H1 (cell line): ENCODE data around the gene PTBP1. TPM values are rescaled to one million over a fixed set of nuclear protein-coding genes. Genes with fewer than 3 reads are reported as not detected.

ENCODE experiments used
- CTCF ChIA-PET: fragments of 300-600 bp; sonication (Branson Sonifier 250); formaldehyde crosslinking; loops from one replicate; lab custom pipeline; 2021; ENCODE audit not compliant: partially characterized antibody; lab: Charles Lee
- POLR2A ChIA-PET: fragments of 300-600 bp; sonication (Branson Sonifier 250); formaldehyde crosslinking; loops from one replicate; lab custom pipeline; 2021; ENCODE audit warnings: inconsistent platforms; ENCODE audit not compliant: partially characterized antibody; lab: Charles Lee
- DNase-seq, 2 experiments: peaks; one replicate each; pipeline versions ENCODE4 v3.0.0 to v3.0.0-alpha.2; 2010 to 2022; ENCODE audit warnings: low spot score in 2 of 2, low read depth in 1 of 2, mixed read lengths in 1 of 2
- FAIRE-seq: peaks from 2 replicates; lab custom pipeline; 2011; peaks lifted over from hg19 to GRCh38; lab: Jason Lieb, UNC
- H2AFZ ChIP-seq: 2 replicates; pipeline ENCODE4 v1.8.1; 2012; ENCODE audit warnings: low read length, inconsistent platforms
- H2AK5ac ChIP-seq: 2 replicates; pipeline ENCODE4 v1.6.1; 2013; ENCODE audit warnings: low read depth, low read length
- H2BK120ac ChIP-seq: replicated peaks from 2 replicates; pipeline ENCODE3; 2013; ENCODE audit warnings: low read depth, low read length, inconsistent platforms
- H2BK12ac ChIP-seq: 2 replicates; pipeline ENCODE4 v1.6.1; 2013; ENCODE audit warnings: low read depth, low read length
- H2BK15ac ChIP-seq: 2 replicates; pipeline ENCODE4 v1.6.1; 2013; ENCODE audit warnings: low read length
- H2BK20ac ChIP-seq: 2 replicates; pipeline ENCODE4 v1.6.1; 2013; ENCODE audit warnings: low read length
- H2BK5ac ChIP-seq: 2 replicates; pipeline ENCODE4 v1.6.1; 2013; ENCODE audit warnings: low read depth, low read length
- H3K14ac ChIP-seq: 2 replicates; pipeline ENCODE4 v1.6.1; 2013; ENCODE audit warnings: inconsistent platforms; ENCODE audit not compliant: insufficient read length
- H3K18ac ChIP-seq: 2 replicates; pipeline ENCODE4 v1.6.1; 2013; ENCODE audit warnings: low read length; ENCODE audit errors: extremely low read depth
- H3K23ac ChIP-seq: 2 replicates; pipeline ENCODE4 v1.6.1; 2013; ENCODE audit warnings: inconsistent platforms; ENCODE audit not compliant: insufficient read length
- H3K23me2 ChIP-seq: 2 replicates; pipeline ENCODE4 v1.6.1; 2013; ENCODE audit warnings: low read depth, low read length
- H3K27ac ChIP-seq: 2 replicates; pipeline ENCODE4 v1.6.1; 2011; ENCODE audit warnings: low read depth, low read length, inconsistent platforms
- H3K27me3 ChIP-seq, 4 experiments: replicated peaks in 1 of 4; 1 replicate in 1 of 4; 2 replicates in 3 of 4; pipeline versions ENCODE4 v1.6.1 to v1.8.1; 2011 to 2013; ENCODE audit warnings: low read length in 3 of 4, mild to moderate bottlenecking in 3 of 4, inconsistent platforms in 2 of 4, mixed read lengths in 2 of 4, moderate library complexity in 1 of 4; ENCODE audit not compliant: control insufficient read depth in 3 of 4, insufficient read depth in 3 of 4; ENCODE audit errors: extremely low read depth in 1 of 4
- H3K36me3 ChIP-seq, 4 experiments: 2 replicates each; pipeline versions ENCODE4 v1.6.1 to v1.8.1; 2011 to 2013; ENCODE audit warnings: mild to moderate bottlenecking in 4 of 4, low read length in 3 of 4, moderate library complexity in 2 of 4, control low read depth in 1 of 4, inconsistent platforms in 1 of 4; ENCODE audit not compliant: insufficient read depth in 4 of 4, control insufficient read depth in 2 of 4
- H3K4ac ChIP-seq: replicated peaks from 2 replicates; pipeline ENCODE3; 2013; ENCODE audit warnings: low read length, low read depth, mixed read lengths, inconsistent platforms; ENCODE audit not compliant: insufficient read length
- H3K4me1 ChIP-seq, 4 experiments: replicated peaks in 1 of 4; 1 replicate in 1 of 4; 2 replicates in 3 of 4; pipeline versions ENCODE4 v1.6.1 to v1.8.1; 2011 to 2013; ENCODE audit warnings: low read length in 3 of 4, inconsistent platforms in 2 of 4, mixed read lengths in 1 of 4; ENCODE audit not compliant: insufficient read depth in 4 of 4, control insufficient read depth in 3 of 4
- H3K4me2 ChIP-seq, 2 experiments: 2 replicates each; pipeline versions ENCODE4 v1.6.1 to v1.8.1; 2011 to 2013; ENCODE audit warnings: low read depth in 2 of 2, low read length in 2 of 2, control low read depth in 1 of 2, inconsistent platforms in 1 of 2, mild to moderate bottlenecking in 1 of 2; ENCODE audit not compliant: insufficient read depth in 1 of 2
- H3K4me3 ChIP-seq, 4 experiments: fragments of 200-600, 300-600 bp in 1 of 4; sonication (generic), shearing (Covaris generic), sonication (Bioruptor Twin) in 1 of 4; 2 replicates each; pipeline versions ENCODE4 v1.5.1 to v1.8.1; 2011 to 2016; ENCODE audit warnings: low read length in 4 of 4, low read depth in 3 of 4, control low read depth in 2 of 4, inconsistent platforms in 2 of 4, mild to moderate bottlenecking in 2 of 4, mixed read lengths in 1 of 4, moderate library complexity in 1 of 4; ENCODE audit not compliant: insufficient read depth in 2 of 4; ENCODE audit errors: extremely low read depth in 1 of 4
- H3K56ac ChIP-seq: replicated peaks from 2 replicates; pipeline ENCODE3; 2013; ENCODE audit warnings: low read depth, mild to moderate bottlenecking, mixed read lengths, low read length, inconsistent platforms; ENCODE audit not compliant: insufficient read length
- H3K79me1 ChIP-seq: 2 replicates; pipeline ENCODE4 v1.6.1; 2013; ENCODE audit warnings: low read depth, low read length, control low read depth
- H3K79me2 ChIP-seq, 2 experiments: 2 replicates each; pipeline versions ENCODE4 v1.6.1 to v1.8.1; 2012 to 2013; ENCODE audit warnings: low read length in 2 of 2, mild to moderate bottlenecking in 2 of 2, inconsistent platforms in 1 of 2; ENCODE audit not compliant: insufficient read depth in 2 of 2, control insufficient read depth in 1 of 2
- H3K9ac ChIP-seq, 4 experiments: replicated peaks in 1 of 4; 1 replicate in 1 of 4; 2 replicates in 3 of 4; pipeline versions ENCODE4 v1.6.1 to v1.8.1; 2011 to 2013; ENCODE audit warnings: low read depth in 3 of 4, low read length in 3 of 4, control low read depth in 2 of 4, mild to moderate bottlenecking in 2 of 4, moderate library complexity in 2 of 4, inconsistent platforms in 1 of 4; ENCODE audit errors: extremely low read depth in 1 of 4
- H3K9me3 ChIP-seq, 2 experiments: 2 replicates each; pipeline versions ENCODE4 v1.6.1 to v1.8.1; 2012 to 2013; ENCODE audit warnings: mild to moderate bottlenecking in 2 of 2, moderate library complexity in 2 of 2, control low read depth in 1 of 2, inconsistent platforms in 1 of 2, low read depth in 1 of 2, low read length in 1 of 2, mixed read lengths in 1 of 2; ENCODE audit not compliant: insufficient read depth in 2 of 2
- H4K20me1 ChIP-seq, 2 experiments: replicated peaks in 1 of 2; 2 replicates each; pipeline versions ENCODE3 to v1.8.1; 2011 to 2013; ENCODE audit warnings: inconsistent platforms in 2 of 2, low read length in 2 of 2, mild to moderate bottlenecking in 1 of 2; ENCODE audit not compliant: insufficient read depth in 2 of 2, control insufficient read depth in 1 of 2
- H4K5ac ChIP-seq: 2 replicates; pipeline ENCODE4 v1.6.1; 2013; ENCODE audit warnings: low read length, low read depth, mixed read lengths, inconsistent platforms; ENCODE audit not compliant: insufficient read length
- H4K8ac ChIP-seq: 2 replicates; pipeline ENCODE4 v1.8.0; 2013; ENCODE audit warnings: mild to moderate bottlenecking, moderate library complexity, low read length, inconsistent platforms; ENCODE audit not compliant: insufficient read depth; ENCODE audit errors: extremely low read depth
- H4K91ac ChIP-seq: replicated peaks from 2 replicates; pipeline ENCODE3; 2013; ENCODE audit warnings: low read length, mixed read lengths, inconsistent platforms; ENCODE audit not compliant: insufficient read length
- BACH1 ChIP-seq: IDR thresholded peaks from 2 replicates; pipeline ENCODE4 v1.6.1; 2012; ENCODE audit warnings: low read length, improper control_type of control experiment
- BRCA1 ChIP-seq: IDR thresholded peaks from 2 replicates; pipeline ENCODE4 v1.6.1; 2012; ENCODE audit warnings: low read depth, low read length, improper control_type of control experiment
- CBX5 ChIP-seq: fragments of 300-800, 300-1000 bp; sonication (generic); IDR thresholded peaks from 2 replicates; pipeline ENCODE4 v1.7.1; 2016; ENCODE audit warnings: antibody characterized with exemption, low read length, low read depth
- CTBP2 ChIP-seq: IDR thresholded peaks from 2 replicates; pipeline ENCODE4 v1.7.0; 2011; ENCODE audit warnings: borderline replicate concordance, mild to moderate bottlenecking, moderate library complexity, mixed read lengths, low read length; ENCODE audit not compliant: insufficient read depth, insufficient read length
- EZH2 ChIP-seq: fragments of 200-600 bp; sonication (generic); IDR thresholded peaks from 2 replicates; pipeline ENCODE4 v1.7.1; 2012; ENCODE audit warnings: low read depth, mild to moderate bottlenecking, moderate library complexity, low read length, inconsistent platforms; ENCODE audit not compliant: severe bottlenecking
- HDAC2 ChIP-seq, 2 experiments: fragments of 300-600 bp in 1 of 2; sonication (generic) in 1 of 2; IDR thresholded peaks; 2 replicates each; pipeline ENCODE4 v1.6.1; 2011 to 2012; ENCODE audit warnings: low read depth in 2 of 2, low read length in 2 of 2, mild to moderate bottlenecking in 2 of 2, moderate library complexity in 2 of 2, borderline replicate concordance in 1 of 2, inconsistent platforms in 1 of 2
- NRF1 ChIP-seq: IDR thresholded peaks from 2 replicates; pipeline ENCODE4 v1.6.1; 2011; ENCODE audit warnings: mild to moderate bottlenecking, low read depth, low read length, improper control_type of control experiment
- RFX5 ChIP-seq: IDR thresholded peaks from 2 replicates; pipeline ENCODE4 v1.6.1; 2011; ENCODE audit warnings: low read depth, low read length, improper control_type of control experiment, borderline replicate concordance
- SIRT6 ChIP-seq: IDR thresholded peaks from one replicate; pipeline ENCODE4 v1.7.1; 2012; ENCODE audit warnings: low read length, inconsistent platforms
- SRF ChIP-seq: IDR thresholded peaks from 2 replicates; pipeline ENCODE4 v1.6.1; 2011; ENCODE audit warnings: mild to moderate bottlenecking, low read depth, low read length, moderate library complexity
- TBP ChIP-seq: IDR thresholded peaks from 2 replicates; pipeline ENCODE4 v1.6.1; 2011; ENCODE audit warnings: low read depth, low read length, improper control_type of control experiment
- TCF12 ChIP-seq: IDR thresholded peaks from 2 replicates; pipeline ENCODE4 v1.6.1; 2011; ENCODE audit warnings: low read depth, mild to moderate bottlenecking, low read length
- WGBS, 2 experiments: shearing (Covaris generic) in 1 of 2; methylation state at CpG; one replicate each; pipeline versions ENCODE4 v1.1.6 to v1.1.7; 2013 to 2015; ENCODE audit warnings: low lambda C conversion rate in 2 of 2, mixed read lengths in 2 of 2, inconsistent platforms in 1 of 2, low coverage in 1 of 2, missing lambda C conversion rate in 1 of 2; ENCODE audit not compliant: insufficient replicate concordance in 2 of 2, insufficient coverage in 1 of 2, insufficient read length in 1 of 2; ENCODE audit errors: extremely low coverage in 1 of 2, missing lambda C conversion rate in 1 of 2; 5-methylcytosine and 5-hydroxymethylcytosine counted together
- polyA plus RNA-seq, 7 experiments: library from polyadenylated mRNA; depleted of rRNA in 3 of 7; stranded (reverse) in 5 of 7; unstranded in 2 of 7; fragments of >200 nt in 5 of 7; fragments of 200-250 nt in 2 of 7; gene quantifications; 1 replicate in 5 of 7; 2 replicates in 1 of 7; 4 replicates in 1 of 7; pipeline versions ENCODE4 v1.2.1 to v1.2.3, GENCODE V29; 2011 to 2013; ENCODE audit warnings: missing spikeins in 2 of 7, mixed read lengths in 2 of 7
- total RNA-seq: library from RNA; stranded (reverse); fragmentation: NEBNext Ultra II Directional; extraction: Animal tissue kit (Norgen Biotek cat#: 25700); gene quantifications from 2 replicates; pipeline ENCODE4 v1.2.1, GENCODE V29; 2021

PTBP1 gene
- total and polyA plus RNA-seq, 2 of the 8 experiments (the other 6 are each of a cell fraction or from before 2014, with no cell fraction given): 528 to 888 TPM

DNA sequence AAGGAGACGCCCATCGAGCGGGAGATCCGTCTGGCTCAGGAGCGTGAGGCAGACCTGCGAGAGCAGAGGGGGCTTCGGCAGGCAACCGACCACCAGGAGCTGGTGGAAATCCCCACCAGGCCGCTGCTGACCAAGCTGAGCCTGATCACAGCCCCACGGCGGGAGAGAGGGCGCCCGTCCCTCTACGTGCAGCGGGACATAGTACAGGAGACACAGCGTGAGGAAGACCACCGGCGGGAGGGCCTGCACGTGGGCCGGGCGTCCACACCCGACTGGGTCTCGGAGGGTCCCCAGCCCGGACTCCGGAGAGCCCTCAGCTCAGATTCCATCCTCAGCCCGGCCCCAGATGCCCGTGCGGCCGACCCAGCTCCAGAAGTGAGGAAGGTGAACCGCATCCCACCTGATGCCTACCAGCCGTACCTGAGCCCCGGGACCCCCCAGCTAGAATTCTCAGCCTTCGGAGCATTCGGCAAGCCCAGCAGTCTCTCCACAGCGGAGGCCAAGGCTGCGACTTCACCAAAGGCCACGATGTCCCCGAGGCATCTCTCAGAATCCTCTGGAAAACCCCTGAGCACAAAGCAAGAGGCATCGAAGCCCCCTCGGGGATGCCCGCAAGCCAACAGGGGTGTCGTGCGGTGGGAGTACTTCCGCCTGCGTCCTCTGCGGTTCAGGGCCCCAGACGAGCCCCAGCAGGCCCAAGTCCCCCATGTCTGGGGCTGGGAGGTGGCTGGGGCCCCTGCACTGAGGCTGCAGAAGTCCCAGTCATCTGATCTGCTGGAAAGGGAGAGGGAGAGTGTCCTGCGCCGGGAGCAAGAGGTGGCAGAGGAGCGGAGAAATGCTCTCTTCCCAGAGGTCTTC lies 39.2 kb upstream of the PTBP1 start:
- POLR2A ChIA-PET: interaction anchor here (1.0 to 1.7 kb wide), 3 partner anchors 12 to 41 kb away, joined by 3 to 6 read pairs (median 3); no protein-coding TSS in a partner anchor
- no peak overlapping the region for H4K91ac ChIP-seq
- H2AFZ ChIP-seq: no peak overlapping the region
- H4K8ac ChIP-seq: no peak overlapping the region
- no peak for DNase-seq
- no peak overlapping the region for H3K18ac ChIP-seq
- no peaks in the 10 kb centered on the region for H3K79me2 ChIP-seq
- no peak overlapping the region for H2BK120ac ChIP-seq
- H3K14ac ChIP-seq: no peak overlapping the region
- no peak overlapping the region for H2BK5ac ChIP-seq
- no peak overlapping the region for H2BK12ac ChIP-seq
- H2AK5ac ChIP-seq: no peak overlapping the region
- peaks cover 2 to 21% of the 10 kb centered on the region in 2 experiments; a peak in 1 of 4 replicates for H3K9me3 ChIP-seq
- no peaks in the 10 kb centered on the region for H3K23me2 ChIP-seq
- no peaks in the 10 kb centered on the region for H3K79me1 ChIP-seq
- no peak overlapping the region for H2BK15ac ChIP-seq
- no peak overlapping the region for H3K56ac ChIP-seq
- no peak overlapping the region for H3K4ac ChIP-seq
- H3K9ac ChIP-seq: no peak overlapping the region
- H4K20me1 ChIP-seq: no peaks in the 10 kb centered on the region
- CTCF ChIA-PET: interaction anchor here (0.6 kb wide), 1 partner anchor 66 kb away, joined by 3 read pairs; no protein-coding TSS in a partner anchor
- no peak overlapping the region for H3K4me2 ChIP-seq
- H4K5ac ChIP-seq: no peak overlapping the region
- no peak overlapping the region for H3K23ac ChIP-seq
- H2BK20ac ChIP-seq: no peak overlapping the region
- 96% methylated on average over 39 of the region's 50 CpGs; no CpG with 5 or more reads in 1 of the 2 experiments for WGBS, 2 experiments
- H3K27me3 ChIP-seq: no peaks in the 10 kb centered on the region
- H3K4me3 ChIP-seq: no peak overlapping the region
- no peak for FAIRE-seq
- no peaks in the 10 kb centered on the region for H3K4me1 ChIP-seq
- no peak overlapping the region for H3K27ac ChIP-seq
- H3K36me3 ChIP-seq: no peaks in the 10 kb centered on the region
- TF ChIP-seq BRCA1 (no peak), EZH2 (no peak), CBX5 (no peak), TBP (no peak), CTBP2 (no peak), SIRT6 (no peak), NRF1 (no peak), RFX5 (no peak), BACH1 (no peak), HDAC2 (IDR thresholded peaks at IDR 0.05; ENCODE audit: borderline replicate concordance in 1 of 2, low read depth in 2 of 2, low read length in 2 of 2) (no peak), TCF12 (no peak), SRF (no peak)
